ENCODE measurements around the gene GALNT2.

GALNT2 gene

GRCh38 chr1:230141797-230142607 is 75.0 kb downstream of the GALNT2 start:
- Histone ChIP-seq H3K4me3 (ENCODE audit: low read depth in 1 of 2, low read length in 1 of 2) (no peak overlapping the region), H3K36me3 (no peaks in the 10 kb centered on the region), H3K27ac (no peak overlapping the region), H3K9me3 (no peaks in the 10 kb centered on the region), H3K27me3 (no peaks in the 10 kb centered on the region), H3K4me1 (ENCODE audit: control insufficient read depth in 1 of 2, insufficient read depth in 1 of 2, low read depth in 1 of 2, low read length in 1 of 2) (peaks cover 35 to 39% of the 10 kb centered on the region in 2 experiments)
- TF ChIP-seq, protein P1, sequence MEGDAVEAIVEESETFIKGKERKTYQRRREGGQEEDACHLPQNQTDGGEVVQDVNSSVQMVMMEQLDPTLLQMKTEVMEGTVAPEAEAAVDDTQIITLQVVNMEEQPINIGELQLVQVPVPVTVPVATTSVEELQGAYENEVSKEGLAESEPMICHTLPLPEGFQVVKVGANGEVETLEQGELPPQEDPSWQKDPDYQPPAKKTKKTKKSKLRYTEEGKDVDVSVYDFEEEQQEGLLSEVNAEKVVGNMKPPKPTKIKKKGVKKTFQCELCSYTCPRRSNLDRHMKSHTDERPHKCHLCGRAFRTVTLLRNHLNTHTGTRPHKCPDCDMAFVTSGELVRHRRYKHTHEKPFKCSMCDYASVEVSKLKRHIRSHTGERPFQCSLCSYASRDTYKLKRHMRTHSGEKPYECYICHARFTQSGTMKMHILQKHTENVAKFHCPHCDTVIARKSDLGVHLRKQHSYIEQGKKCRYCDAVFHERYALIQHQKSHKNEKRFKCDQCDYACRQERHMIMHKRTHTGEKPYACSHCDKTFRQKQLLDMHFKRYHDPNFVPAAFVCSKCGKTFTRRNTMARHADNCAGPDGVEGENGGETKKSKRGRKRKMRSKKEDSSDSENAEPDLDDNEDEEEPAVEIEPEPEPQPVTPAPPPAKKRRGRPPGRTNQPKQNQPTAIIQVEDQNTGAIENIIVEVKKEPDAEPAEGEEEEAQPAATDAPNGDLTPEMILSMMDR (IDR thresholded peaks at IDR 0.05), result no peak

DNA sequence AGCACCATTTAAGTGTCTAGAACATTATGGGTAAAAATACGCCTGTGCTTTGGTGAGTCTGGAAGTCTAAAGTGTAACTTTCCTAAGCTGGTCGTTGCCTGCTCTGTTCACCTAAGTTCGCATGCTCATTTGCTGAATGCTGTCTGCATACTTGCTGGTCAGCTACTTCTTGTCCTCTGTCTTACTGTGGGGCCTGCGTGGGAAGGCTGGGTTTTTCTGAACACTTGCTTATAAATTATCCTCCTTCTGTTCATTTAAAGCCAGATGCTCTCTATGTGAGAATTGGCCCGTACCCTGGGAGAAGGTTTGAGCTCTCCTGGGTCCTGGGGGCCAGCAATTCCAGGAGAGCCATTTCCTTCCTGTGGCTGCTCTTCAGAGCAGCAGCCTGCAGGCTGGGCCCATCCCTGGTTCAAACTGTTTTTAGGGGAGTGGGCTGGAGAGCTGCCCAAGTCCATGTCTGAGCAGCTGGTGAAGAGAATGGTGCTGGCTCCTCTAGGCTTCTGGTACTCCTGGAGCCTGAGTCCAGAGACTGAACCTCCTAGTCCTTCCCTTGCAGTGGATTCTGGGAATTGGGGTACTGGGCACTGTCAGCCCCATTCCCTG is 75.7 kb downstream of the GALNT2 start:
- Histone ChIP-seq H3K4me1 (ENCODE audit: control insufficient read depth in 1 of 2, insufficient read depth in 1 of 2, low read depth in 1 of 2, low read length in 1 of 2) (peaks cover 38 to 40% of the 10 kb centered on the region in 2 experiments), H3K9me3 (no peaks in the 10 kb centered on the region), H3K27me3 (no peaks in the 10 kb centered on the region), H3K36me3 (no peaks in the 10 kb centered on the region), H3K4me3 (ENCODE audit: low read depth in 1 of 2, low read length in 1 of 2) (no peak overlapping the region), H3K27ac (no peak overlapping the region)
- TF ChIP-seq, protein P1 (IDR thresholded peaks at IDR 0.05), result no peak

GRCh38 chr1:230143534-230143933 is 76.5 kb downstream of the GALNT2 start:
- no peak overlapping the region for H3K27ac ChIP-seq
- H3K27me3 ChIP-seq, result no peaks in the 10 kb centered on the region
- H3K4me1 ChIP-seq (ENCODE audit: control insufficient read depth in 1 of 2, insufficient read depth in 1 of 2, low read depth in 1 of 2, low read length in 1 of 2), result peaks cover 38 to 40% of the 10 kb centered on the region in 2 experiments

DNA sequence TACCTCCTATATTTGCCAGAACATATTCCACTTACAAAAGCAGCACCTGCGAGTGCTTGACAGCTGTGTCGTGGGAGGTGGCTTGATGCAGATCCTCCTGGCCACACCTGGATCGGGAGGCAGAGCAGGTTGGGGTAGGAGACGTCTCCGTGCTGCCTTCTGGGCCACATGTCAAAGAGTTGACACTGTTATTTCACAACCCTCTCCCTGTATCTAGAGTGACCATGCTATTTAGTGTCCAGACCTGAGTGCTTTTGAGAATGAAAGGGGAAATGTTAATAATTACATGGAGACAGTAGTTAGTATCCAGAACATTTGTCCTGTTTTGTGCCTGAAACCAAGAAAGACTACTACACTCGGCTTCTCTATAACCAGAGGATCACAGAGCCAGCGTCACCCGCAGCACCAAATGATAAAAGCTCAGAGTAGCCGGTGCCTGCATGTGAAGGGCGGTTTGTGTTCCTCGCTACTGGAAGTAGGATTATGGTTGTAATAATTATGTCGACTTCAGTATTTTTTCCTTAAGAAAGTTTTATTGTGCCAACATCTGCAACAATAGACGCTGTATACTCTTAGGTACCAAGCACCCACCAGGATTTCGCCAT is 77.1 kb downstream of the GALNT2 start:
- no peaks in the 10 kb centered on the region for H3K36me3 ChIP-seq
- H3K4me3 ChIP-seq (ENCODE audit: low read depth in 1 of 2, low read length in 1 of 2), result no peak overlapping the region
- TF ChIP-seq, protein P1 (IDR thresholded peaks at IDR 0.05), result no peak
- peaks cover 41% of the 10 kb centered on the region in 2 experiments for H3K4me1 ChIP-seq (ENCODE audit: control insufficient read depth in 1 of 2, insufficient read depth in 1 of 2, low read depth in 1 of 2, low read length in 1 of 2)
- H3K27me3 ChIP-seq, result no peaks in the 10 kb centered on the region
- no peak overlapping the region for H3K27ac ChIP-seq
- no peaks in the 10 kb centered on the region for H3K9me3 ChIP-seq

More at GRCh38 chr1:230143534-230143933, 76.5 kb downstream of the GALNT2 start:
- TF ChIP-seq, protein P1 (IDR thresholded peaks at IDR 0.05), result no peak
- no peaks in the 10 kb centered on the region for H3K9me3 ChIP-seq
- no peaks in the 10 kb centered on the region for H3K36me3 ChIP-seq
- H3K4me3 ChIP-seq (ENCODE audit: low read depth in 1 of 2, low read length in 1 of 2), result no peak overlapping the region

DNA sequence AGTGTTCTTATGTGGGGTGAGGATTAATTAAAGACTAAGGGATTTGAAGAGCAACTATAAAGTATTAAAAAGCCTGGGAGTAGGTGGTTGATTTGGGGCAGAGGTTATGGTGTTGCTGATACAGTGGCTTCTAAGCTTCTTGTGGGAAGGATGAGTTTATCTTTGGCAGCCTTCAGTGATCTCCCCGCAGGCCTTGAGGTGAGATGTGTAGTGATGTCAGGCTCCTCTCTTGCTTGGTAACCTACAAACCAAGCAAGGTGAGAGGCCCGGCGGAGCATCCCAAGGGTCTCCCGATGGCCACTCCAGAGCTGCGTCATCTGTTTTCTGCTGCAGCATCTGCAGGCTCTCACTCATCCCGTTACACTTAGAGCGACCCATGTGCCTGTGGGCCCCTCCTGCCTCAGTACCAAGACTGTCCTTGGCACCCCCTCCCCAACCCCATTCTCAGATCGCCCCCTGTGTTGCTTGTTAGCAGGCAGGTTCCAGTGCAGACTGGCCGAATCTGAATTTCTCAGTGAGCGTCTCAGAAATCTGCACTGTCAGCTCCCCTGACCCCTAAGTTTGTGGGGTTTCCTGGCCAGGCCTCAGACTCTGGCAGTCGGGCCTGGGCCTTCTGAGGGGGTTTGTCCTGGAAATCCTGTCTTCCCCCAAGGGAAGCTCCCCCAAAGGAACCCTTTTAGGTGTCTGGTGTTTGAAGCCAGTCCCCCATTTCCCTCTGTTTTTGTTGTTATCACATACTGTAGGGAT is 77.9 kb downstream of the GALNT2 start:
- TF ChIP-seq, protein P1 (IDR thresholded peaks at IDR 0.05), result no peak
- peak overlapping the region; percentile 73 for H3K27ac ChIP-seq
- no peaks in the 10 kb centered on the region for H3K36me3 ChIP-seq
- H3K9me3 ChIP-seq, result no peaks in the 10 kb centered on the region
- no peaks in the 10 kb centered on the region for H3K27me3 ChIP-seq
- no peak overlapping the region for H3K4me3 ChIP-seq (ENCODE audit: low read depth in 1 of 2, low read length in 1 of 2)
- peaks cover 49% of the 10 kb centered on the region in 2 experiments for H3K4me1 ChIP-seq (ENCODE audit: control insufficient read depth in 1 of 2, insufficient read depth in 1 of 2, low read depth in 1 of 2, low read length in 1 of 2)
